ENCODE measurements around the gene CDK1.
A peak's percentile ranks its signal among the peaks of the same experiment; 100 is the strongest.

Gene CDK1

GRCh38 chr10:60778214-60778970, at the start of gene CDK1:
Gene CDK1, plus strand, starts transcription at chr10:60778478. Its CDS starts 1,688 bp downstream, at chr10:60780166.
- DNase-seq, result peak; percentile 98 to 99 (median 98)

- no peak for DNase-seq
These were observed 49.2 kb upstream of the CDK1 start for GRCh38 chr10:60729106-60729505.

- DNase-seq, result peak; percentile 8 to 30 (median 25)
These were observed 47.0 kb upstream of the CDK1 start for GRCh38 chr10:60731134-60731885.

- peak in 2 of 3 donors; percentile 10 to 22 for DNase-seq
These were observed 46.0 kb upstream of the CDK1 start for GRCh38 chr10:60732198-60732806.

- DNase-seq, result peak in 2 of 3 donors; percentile 10 to 24
These were observed 45.3 kb upstream of the CDK1 start for GRCh38 chr10:60732807-60733516.

GRCh38 chr10:60733517-60733822, 44.8 kb upstream of the CDK1 start:
- DNase-seq, result peak in 2 of 3 donors; percentile 15 to 35

- DNase-seq, result no peak
These were observed 44.5 kb upstream of the CDK1 start for GRCh38 chr10:60733826-60734225.

GRCh38 chr10:60734226-60734625, 44.1 kb upstream of the CDK1 start:
- no peak for DNase-seq

GRCh38 chr10:60735244-60735643, 43.0 kb upstream of the CDK1 start:
- DNase-seq, result no peak

- no peak for DNase-seq
These were observed 41.0 kb upstream of the CDK1 start for GRCh38 chr10:60737242-60737641.

GRCh38 chr10:60739558-60739957, 38.7 kb upstream of the CDK1 start:
- DNase-seq, result no peak

- no peak for DNase-seq
These were observed 35.8 kb upstream of the CDK1 start for GRCh38 chr10:60742512-60742911.

GRCh38 chr10:60747817-60748469, 30.3 kb upstream of the CDK1 start:
- no peak for DNase-seq

- DNase-seq, result no peak
These were observed 25.1 kb upstream of the CDK1 start for GRCh38 chr10:60753152-60753551.

- no peak for DNase-seq
These were observed 24.5 kb upstream of the CDK1 start for GRCh38 chr10:60753817-60754216.

GRCh38 chr10:60757420-60757895, 20.8 kb upstream of the CDK1 start:
- DNase-seq, result no peak

- DNase-seq, result no peak
These were observed 19.1 kb upstream of the CDK1 start for GRCh38 chr10:60759181-60759580.

GRCh38 chr10:60760711-60761210, 17.5 kb upstream of the CDK1 start:
- DNase-seq, result no peak

- no peak for DNase-seq
These were observed 15.7 kb upstream of the CDK1 start for GRCh38 chr10:60762554-60762953.

- no peak for DNase-seq
These were observed 10.9 kb upstream of the CDK1 start for GRCh38 chr10:60767424-60767823.

- no peak for DNase-seq
These were observed 8.9 kb upstream of the CDK1 start for GRCh38 chr10:60769406-60769805.

- DNase-seq, result no peak
These were observed 523 bp upstream of the CDK1 start for GRCh38 chr10:60777696-60778213.
